ENCODE data around the gene ABLIM2. TPM values are rescaled to one million over a fixed set of nuclear protein-coding genes. Genes with fewer than 3 reads are reported as not detected.

ABLIM2 gene
- total RNA-seq, 1 donor from 2014 or later = 3.5 TPM

DNA sequence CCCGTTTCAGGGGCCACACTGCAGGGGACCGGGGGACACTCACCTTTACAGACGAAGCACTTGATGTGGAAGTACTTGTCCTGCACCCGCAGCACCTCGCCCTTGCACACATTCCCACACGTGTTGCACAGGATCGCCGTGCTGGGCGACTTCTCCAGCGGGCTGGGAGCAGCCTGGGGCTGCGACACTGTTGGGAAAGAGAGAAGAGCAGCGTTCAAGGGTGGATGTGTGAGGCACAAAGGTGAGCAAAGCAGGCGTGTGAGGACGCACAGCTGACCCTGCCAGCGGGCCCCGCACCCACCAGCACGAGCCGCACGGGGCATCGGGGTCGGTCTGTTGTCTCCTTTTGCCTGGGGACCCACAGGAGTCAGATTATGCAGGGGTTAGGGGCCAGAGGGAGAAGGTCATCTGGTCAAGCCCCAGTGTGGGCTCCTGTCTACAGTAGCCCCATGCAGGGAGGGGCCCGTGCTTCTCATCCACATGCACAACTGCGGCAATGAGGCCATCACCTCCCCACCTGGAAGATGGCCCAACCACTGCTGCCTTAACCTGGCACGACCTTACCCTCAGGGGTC, 52.1 kb downstream of the ABLIM2 start:
- no peak for TF ChIP-seq CTCF (IDR thresholded peaks at IDR 0.05; ENCODE audit: unreplicated experiment)
- no peak for DNase-seq (ENCODE audit: low spot score in 2 of 2, unreplicated experiment in 2 of 2)
- H3K27me3 Mint-ChIP-seq (ENCODE audit: low read depth) = peaks cover 12% of the 10 kb centered on the region
- no peak overlapping the region for H3K27ac Mint-ChIP-seq
- H3K36me3 Mint-ChIP-seq = no peaks in the 10 kb centered on the region
- H3K4me3 Mint-ChIP-seq = no peak overlapping the region
- H3K9me3 Mint-ChIP-seq = no peaks in the 10 kb centered on the region
- peaks cover 7% of the 10 kb centered on the region for H3K4me1 Mint-ChIP-seq

DNA sequence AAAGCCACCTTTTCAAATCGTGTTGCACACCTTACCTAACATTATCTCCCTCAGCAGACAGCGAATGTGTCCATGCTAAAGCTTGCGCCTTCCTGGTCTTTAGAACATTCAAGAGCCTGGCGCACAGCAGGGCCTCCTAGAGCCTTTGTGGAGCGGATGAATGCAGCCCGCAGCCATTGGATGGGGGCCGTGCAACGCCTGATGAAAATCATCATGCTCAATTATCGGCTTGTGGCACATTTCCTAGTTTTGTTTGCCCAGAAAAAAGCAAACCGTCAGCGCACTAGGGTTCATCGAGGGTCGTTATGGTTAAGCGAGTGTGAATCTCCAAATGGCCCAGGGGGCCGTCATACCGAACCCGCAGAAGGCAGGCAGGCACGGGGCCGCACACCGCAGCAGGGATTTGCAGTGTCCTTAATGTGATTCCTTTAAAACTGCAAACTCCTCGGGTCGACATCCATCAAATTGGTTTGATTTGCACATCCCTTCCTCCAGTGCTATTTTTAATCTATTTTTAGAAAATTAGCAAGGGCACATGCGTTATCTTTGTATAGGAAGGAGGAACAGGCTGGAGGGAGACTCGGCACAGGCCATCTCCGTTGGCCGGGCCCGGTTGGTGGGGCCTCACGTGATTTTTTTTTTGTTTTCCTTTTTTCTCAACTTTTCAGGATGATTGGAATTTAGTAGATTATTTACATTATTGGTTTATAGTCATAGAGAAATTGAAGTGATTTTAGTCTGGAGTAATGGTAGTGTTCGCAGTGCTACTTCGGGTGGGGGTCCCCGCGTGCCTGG, 53.1 kb downstream of the ABLIM2 start:
- Mint-ChIP-seq H3K4me3 (no peak overlapping the region), H3K4me1 (peaks cover 14% of the 10 kb centered on the region), H3K27ac (no peak overlapping the region), H3K9me3 (no peaks in the 10 kb centered on the region), H3K27me3 (ENCODE audit: low read depth) (peaks cover 11% of the 10 kb centered on the region), H3K36me3 (no peaks in the 10 kb centered on the region)
- no peak for TF ChIP-seq CTCF (IDR thresholded peaks at IDR 0.05; ENCODE audit: unreplicated experiment)
- DNase-seq (ENCODE audit: low spot score in 2 of 2, unreplicated experiment in 2 of 2) = no peak

DNA sequence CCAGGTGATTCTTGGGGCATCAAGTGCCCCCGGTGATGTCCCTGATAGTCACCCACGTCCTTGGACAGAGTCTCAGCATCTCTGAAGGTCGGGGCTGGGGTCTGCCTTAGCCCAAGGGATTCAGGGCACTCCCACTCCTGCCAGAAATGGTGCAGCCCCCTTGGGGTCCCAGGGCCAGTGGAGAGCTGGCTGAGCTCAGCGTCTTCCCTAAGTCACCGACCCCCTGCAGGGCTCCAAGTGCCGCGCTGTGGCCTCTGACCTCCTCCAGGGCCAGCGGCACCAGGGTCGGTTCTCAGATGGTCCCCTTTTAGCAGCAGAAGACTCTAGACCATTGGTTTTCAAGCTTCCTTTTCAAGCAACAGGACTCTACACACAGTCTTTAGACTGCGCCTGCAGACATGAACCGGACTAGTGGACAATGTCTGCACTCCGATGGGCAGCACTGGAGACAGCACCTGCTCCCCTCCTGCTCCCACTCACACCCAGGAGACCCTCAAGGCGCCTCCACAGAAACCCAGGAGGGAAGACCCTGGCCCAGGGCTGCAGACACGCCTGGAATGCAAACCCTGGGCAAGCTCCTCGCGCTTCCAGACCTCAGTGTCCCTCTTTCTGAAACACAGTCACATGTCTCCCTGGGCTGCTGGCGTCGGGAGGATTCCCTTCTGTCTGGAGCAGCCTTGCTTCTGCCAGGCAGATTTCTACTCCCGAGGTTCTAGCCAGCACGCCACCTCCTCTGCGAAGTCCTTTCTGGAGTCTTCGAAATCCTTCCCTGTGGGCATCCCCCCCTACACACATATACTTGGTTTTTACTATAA, 53.9 kb downstream of the ABLIM2 start:
- no peak for DNase-seq (ENCODE audit: low spot score in 2 of 2, unreplicated experiment in 2 of 2)
- Mint-ChIP-seq H3K36me3 (no peaks in the 10 kb centered on the region), H3K4me3 (no peak overlapping the region), H3K27me3 (ENCODE audit: low read depth) (peaks cover 11% of the 10 kb centered on the region), H3K4me1 (peaks cover 9% of the 10 kb centered on the region), H3K9me3 (no peaks in the 10 kb centered on the region), H3K27ac (no peak overlapping the region)
- no peak for TF ChIP-seq CTCF (IDR thresholded peaks at IDR 0.05; ENCODE audit: unreplicated experiment)

DNA sequence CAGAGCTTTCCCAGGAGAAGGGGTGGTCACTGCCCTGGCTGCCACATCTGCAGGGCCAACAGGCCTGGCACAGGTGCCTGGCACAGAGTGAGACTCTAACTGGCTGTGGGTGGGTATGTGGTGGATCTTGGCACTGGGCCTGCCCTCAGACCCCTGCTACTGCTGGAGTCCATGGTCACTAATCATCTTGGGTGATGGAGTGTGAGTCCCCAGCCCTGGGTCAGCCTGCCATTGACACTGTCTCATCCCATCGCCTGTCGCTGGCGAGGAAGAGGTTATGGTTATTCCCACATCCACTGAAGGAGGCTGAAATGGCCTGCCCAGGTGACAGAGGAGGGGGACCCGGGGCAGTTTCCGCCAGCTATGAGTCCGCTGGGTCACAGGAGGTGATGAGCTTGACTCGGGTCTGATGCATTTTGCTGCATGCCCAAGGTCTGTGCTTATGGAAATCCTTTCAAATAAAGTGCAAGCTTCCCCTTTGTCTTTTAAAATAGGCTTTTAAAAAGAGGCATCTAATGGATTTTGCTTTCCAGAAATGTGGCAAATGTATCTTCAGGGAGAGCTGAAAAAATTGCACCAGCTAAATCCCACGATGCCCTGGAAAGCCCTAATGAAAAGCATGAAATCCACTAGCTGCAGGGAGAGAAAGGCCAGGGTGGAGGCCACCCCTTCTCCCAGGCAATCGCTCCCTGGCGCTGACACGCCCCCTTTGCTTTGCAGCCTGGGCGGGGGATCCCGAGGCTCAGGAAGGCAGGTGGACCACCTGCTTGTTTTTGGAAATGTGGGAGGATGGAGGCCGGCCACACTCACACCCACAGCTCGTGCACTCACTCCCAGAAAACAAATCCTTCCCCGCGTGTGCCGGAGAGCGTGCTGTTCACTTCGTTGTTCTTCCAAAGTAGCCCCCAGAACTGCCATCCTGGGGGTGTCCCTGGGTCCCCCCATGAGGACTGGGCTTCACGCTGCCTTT, 54.9 kb downstream of the ABLIM2 start:
- no peaks in the 10 kb centered on the region for H3K9me3 Mint-ChIP-seq
- H3K27me3 Mint-ChIP-seq (ENCODE audit: low read depth) = peaks cover 11% of the 10 kb centered on the region
- no peak for DNase-seq (ENCODE audit: low spot score in 2 of 2, unreplicated experiment in 2 of 2)
- peaks cover 9% of the 10 kb centered on the region for H3K4me1 Mint-ChIP-seq
- no peak for TF ChIP-seq CTCF (IDR thresholded peaks at IDR 0.05; ENCODE audit: unreplicated experiment)
- no peaks in the 10 kb centered on the region for H3K36me3 Mint-ChIP-seq
- no peak overlapping the region for H3K27ac Mint-ChIP-seq
- no peak overlapping the region for H3K4me3 Mint-ChIP-seq

DNA sequence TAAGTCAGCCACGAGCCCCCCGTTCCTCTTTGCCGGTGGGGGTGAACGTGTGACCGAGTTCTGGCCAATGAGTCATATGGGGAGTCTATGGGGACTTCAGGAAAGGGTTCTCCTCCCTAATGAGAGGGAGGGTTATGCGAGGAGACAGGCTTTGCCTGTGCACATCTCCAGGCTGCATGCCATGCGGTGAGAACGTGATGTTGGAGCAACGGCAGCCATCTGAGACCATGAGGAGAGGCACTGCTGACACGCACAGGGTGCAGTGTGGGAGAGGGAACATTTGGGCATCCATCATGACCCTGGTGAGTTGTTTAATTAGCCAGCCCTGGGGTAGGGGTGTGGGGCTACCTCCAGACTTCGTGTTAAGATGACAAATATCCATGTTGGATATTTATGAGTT, 55.8 kb downstream of the ABLIM2 start:
- Mint-ChIP-seq H3K27me3 (ENCODE audit: low read depth) (peaks cover 11% of the 10 kb centered on the region), H3K9me3 (no peaks in the 10 kb centered on the region), H3K36me3 (no peaks in the 10 kb centered on the region), H3K27ac (no peak overlapping the region), H3K4me1 (peaks cover 9% of the 10 kb centered on the region), H3K4me3 (no peak overlapping the region)
- no peak for DNase-seq (ENCODE audit: low spot score in 2 of 2, unreplicated experiment in 2 of 2)
- no peak for TF ChIP-seq CTCF (IDR thresholded peaks at IDR 0.05; ENCODE audit: unreplicated experiment)

All from mesothelial cell of epicardium (in vitro differentiated cells).